ENCODE measurements around the gene RASD1. TPM values are rescaled to one million over a fixed set of nuclear protein-coding genes. Genes with fewer than 3 reads are reported as not detected.

The RASD1 gene
- total and polyA plus RNA-seq, 2 experiments from 2014 or later: 23.5 to 46.9 TPM

DNA sequence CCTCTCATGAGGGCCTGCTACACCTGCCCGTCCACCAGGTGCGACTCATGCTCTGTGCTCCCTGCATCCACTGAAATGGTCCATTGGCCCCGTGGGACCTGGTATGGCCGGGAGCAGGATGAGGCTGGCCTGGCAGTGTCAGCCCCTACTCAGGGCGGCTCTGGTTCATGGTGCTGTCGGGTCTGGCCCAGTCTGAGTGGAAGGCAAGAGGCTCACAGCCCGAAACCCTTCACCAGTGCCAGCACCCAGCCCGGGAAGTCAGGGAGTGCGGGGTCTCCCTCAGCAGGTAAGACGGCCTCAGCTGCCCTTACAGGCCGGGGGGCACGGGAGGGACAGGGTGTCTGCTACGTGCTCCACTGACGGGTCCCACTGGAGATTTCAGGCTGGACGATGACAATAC is 40.5 kb upstream of the RASD1 start:
- H3K79me2 ChIP-seq: no peaks in the 10 kb centered on the region
- H3K4me2 ChIP-seq: no peak overlapping the region
- peaks cover 29% of the 10 kb centered on the region for H3K4me1 ChIP-seq (ENCODE audit: insufficient read depth)
- H3K9me3 ChIP-seq (ENCODE audit: low read depth): no peaks in the 10 kb centered on the region
- WGBS (ENCODE audit: low lambda C conversion rate, missing lambda C conversion rate): 95% methylated on average over 15 of the region's 15 CpGs
- no peak overlapping the region for H2AFZ ChIP-seq
- H4K20me1 ChIP-seq (ENCODE audit: insufficient read depth, poor library complexity, severe bottlenecking): no peaks in the 10 kb centered on the region
- no peaks in the 10 kb centered on the region for H3K27me3 ChIP-seq
- no peaks in the 10 kb centered on the region for H3K36me3 ChIP-seq (replicated peaks; ENCODE audit: insufficient read depth, low read depth)
- TF ChIP-seq, protein P1, sequence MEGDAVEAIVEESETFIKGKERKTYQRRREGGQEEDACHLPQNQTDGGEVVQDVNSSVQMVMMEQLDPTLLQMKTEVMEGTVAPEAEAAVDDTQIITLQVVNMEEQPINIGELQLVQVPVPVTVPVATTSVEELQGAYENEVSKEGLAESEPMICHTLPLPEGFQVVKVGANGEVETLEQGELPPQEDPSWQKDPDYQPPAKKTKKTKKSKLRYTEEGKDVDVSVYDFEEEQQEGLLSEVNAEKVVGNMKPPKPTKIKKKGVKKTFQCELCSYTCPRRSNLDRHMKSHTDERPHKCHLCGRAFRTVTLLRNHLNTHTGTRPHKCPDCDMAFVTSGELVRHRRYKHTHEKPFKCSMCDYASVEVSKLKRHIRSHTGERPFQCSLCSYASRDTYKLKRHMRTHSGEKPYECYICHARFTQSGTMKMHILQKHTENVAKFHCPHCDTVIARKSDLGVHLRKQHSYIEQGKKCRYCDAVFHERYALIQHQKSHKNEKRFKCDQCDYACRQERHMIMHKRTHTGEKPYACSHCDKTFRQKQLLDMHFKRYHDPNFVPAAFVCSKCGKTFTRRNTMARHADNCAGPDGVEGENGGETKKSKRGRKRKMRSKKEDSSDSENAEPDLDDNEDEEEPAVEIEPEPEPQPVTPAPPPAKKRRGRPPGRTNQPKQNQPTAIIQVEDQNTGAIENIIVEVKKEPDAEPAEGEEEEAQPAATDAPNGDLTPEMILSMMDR (IDR thresholded peaks at IDR 0.05; ENCODE audit: poor library complexity): no peak
- no peak for TF ChIP-seq EZH2 (IDR thresholded peaks at IDR 0.05; ENCODE audit: borderline replicate concordance)
- no peaks in the 10 kb centered on the region for H3K9me2 ChIP-seq (replicated peaks; ENCODE audit: insufficient read depth)
- no peak for DNase-seq (ENCODE audit: low spot score)
- no peak overlapping the region for H3K4me3 ChIP-seq
- peak overlapping the region; percentile 85 for H3K27ac ChIP-seq

DNA sequence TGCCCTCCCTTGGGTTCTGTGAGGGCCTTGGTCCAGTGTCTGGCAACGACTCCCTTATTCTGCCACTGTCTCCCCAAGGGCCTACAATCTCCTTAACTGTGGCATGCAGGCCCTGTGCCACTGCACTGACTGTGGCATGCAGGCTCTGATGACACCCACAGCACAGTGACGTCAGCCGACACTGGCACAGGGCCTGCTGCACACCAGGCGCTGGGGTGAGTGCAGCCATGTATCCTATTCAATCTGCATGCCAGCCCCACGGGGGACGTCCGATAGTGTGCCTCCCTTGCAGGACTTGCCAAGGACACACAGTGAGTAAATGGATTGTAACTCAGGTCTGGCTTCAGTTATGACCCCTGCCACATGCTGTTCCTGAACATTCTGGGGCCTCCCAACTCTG is 39.8 kb upstream of the RASD1 start:
- WGBS (ENCODE audit: low lambda C conversion rate, missing lambda C conversion rate): 94% methylated on average over 7 of the region's 7 CpGs
- Histone ChIP-seq H3K9me2 (replicated peaks; ENCODE audit: insufficient read depth) (no peaks in the 10 kb centered on the region), H3K4me1 (ENCODE audit: insufficient read depth) (peaks cover 29% of the 10 kb centered on the region), H4K20me1 (ENCODE audit: insufficient read depth, poor library complexity, severe bottlenecking) (no peaks in the 10 kb centered on the region), H3K27ac (no peak overlapping the region), H3K36me3 (replicated peaks; ENCODE audit: insufficient read depth, low read depth) (no peaks in the 10 kb centered on the region), H3K9me3 (ENCODE audit: low read depth) (no peaks in the 10 kb centered on the region), H3K79me2 (no peaks in the 10 kb centered on the region), H3K4me2 (no peak overlapping the region), H3K27me3 (no peaks in the 10 kb centered on the region), H3K4me3 (no peak overlapping the region), H2AFZ (no peak overlapping the region)
- no peak for TF ChIP-seq EZH2phosphoT487 (IDR thresholded peaks at IDR 0.05; ENCODE audit: low read depth, severe bottlenecking, unreplicated experiment)
- no peak for TF ChIP-seq EZH2 (IDR thresholded peaks at IDR 0.05; ENCODE audit: borderline replicate concordance)
- TF ChIP-seq, protein P1 (IDR thresholded peaks at IDR 0.05; ENCODE audit: poor library complexity): no peak
- no peak for DNase-seq (ENCODE audit: low spot score)

DNA sequence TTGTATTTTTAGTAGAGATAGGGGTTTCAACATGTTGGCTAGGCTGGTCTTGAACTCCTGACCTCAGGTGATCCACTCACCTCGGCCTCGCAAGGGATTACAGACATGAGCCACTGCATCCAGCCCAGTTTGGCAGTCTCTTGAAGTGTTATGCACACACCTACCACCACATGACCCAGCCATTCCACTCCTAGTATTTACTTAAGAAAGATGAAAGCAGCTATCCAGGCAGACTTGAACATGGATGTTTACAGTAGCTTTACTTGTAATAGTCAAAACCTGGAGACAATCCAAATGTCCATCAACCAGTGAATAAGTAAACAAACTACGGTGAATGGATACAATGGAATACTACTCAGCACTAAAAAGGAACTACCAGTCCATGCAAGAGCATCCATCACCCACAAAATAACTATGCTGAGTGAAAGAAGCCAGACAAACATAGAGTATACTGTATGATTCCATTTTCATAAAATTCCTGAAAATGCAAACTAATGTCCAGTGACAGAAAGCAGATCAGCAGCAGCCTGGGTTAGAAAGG is 37.8 kb upstream of the RASD1 start:
- Histone ChIP-seq H3K9me2 (replicated peaks; ENCODE audit: insufficient read depth) (no peaks in the 10 kb centered on the region), H2AFZ (no peak overlapping the region), H4K20me1 (ENCODE audit: insufficient read depth, poor library complexity, severe bottlenecking) (no peaks in the 10 kb centered on the region), H3K27me3 (no peaks in the 10 kb centered on the region), H3K9me3 (ENCODE audit: low read depth) (no peaks in the 10 kb centered on the region), H3K4me1 (ENCODE audit: insufficient read depth) (peaks cover 11% of the 10 kb centered on the region), H3K4me3 (no peak overlapping the region), H3K36me3 (replicated peaks; ENCODE audit: insufficient read depth, low read depth) (no peaks in the 10 kb centered on the region), H3K4me2 (no peak overlapping the region), H3K79me2 (peaks cover 6% of the 10 kb centered on the region), H3K27ac (no peak overlapping the region)
- TF ChIP-seq EZH2phosphoT487 (IDR thresholded peaks at IDR 0.05; ENCODE audit: low read depth, severe bottlenecking, unreplicated experiment) (no peak), EZH2 (IDR thresholded peaks at IDR 0.05; ENCODE audit: borderline replicate concordance) (no peak)
- TF ChIP-seq, protein P1 (IDR thresholded peaks at IDR 0.05; ENCODE audit: poor library complexity): no peak
- WGBS (ENCODE audit: low lambda C conversion rate, missing lambda C conversion rate): 55% methylated on average over 3 of the region's 3 CpGs
- peak; percentile 60 for DNase-seq (ENCODE audit: low spot score)

DNA sequence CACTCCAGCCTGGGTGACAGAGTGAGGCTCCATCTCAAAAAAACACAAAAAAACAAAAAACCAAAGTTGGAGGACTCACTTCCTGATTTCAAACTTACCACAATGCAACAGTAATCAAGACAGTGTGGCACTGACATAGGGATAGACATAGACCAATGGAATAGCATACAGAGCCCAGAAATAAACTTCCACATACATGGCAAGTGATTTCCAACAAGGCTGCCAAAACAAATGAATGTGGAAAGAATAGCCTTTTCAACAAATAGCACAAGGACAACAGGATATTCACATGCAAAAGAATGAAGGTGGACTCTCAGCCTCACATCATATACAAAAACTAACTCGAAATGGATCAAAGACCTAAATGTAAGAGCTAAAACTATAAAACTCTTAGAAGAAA is 36.8 kb upstream of the RASD1 start:
- Histone ChIP-seq H4K20me1 (ENCODE audit: insufficient read depth, poor library complexity, severe bottlenecking) (no peaks in the 10 kb centered on the region), H3K79me2 (peaks cover 6% of the 10 kb centered on the region), H3K4me3 (no peak overlapping the region), H3K9me2 (replicated peaks; ENCODE audit: insufficient read depth) (no peaks in the 10 kb centered on the region), H2AFZ (no peak overlapping the region), H3K27me3 (no peaks in the 10 kb centered on the region), H3K27ac (no peak overlapping the region), H3K36me3 (replicated peaks; ENCODE audit: insufficient read depth, low read depth) (no peaks in the 10 kb centered on the region), H3K4me1 (ENCODE audit: insufficient read depth) (peaks cover 5% of the 10 kb centered on the region), H3K9me3 (ENCODE audit: low read depth) (no peaks in the 10 kb centered on the region), H3K4me2 (no peak overlapping the region)
- TF ChIP-seq, protein P1 (IDR thresholded peaks at IDR 0.05; ENCODE audit: poor library complexity): no peak
- TF ChIP-seq EZH2 (IDR thresholded peaks at IDR 0.05; ENCODE audit: borderline replicate concordance) (no peak), EZH2phosphoT487 (IDR thresholded peaks at IDR 0.05; ENCODE audit: low read depth, severe bottlenecking, unreplicated experiment) (no peak)
- WGBS (ENCODE audit: low lambda C conversion rate, missing lambda C conversion rate): 84% methylated on average over 1 of the region's 1 CpG
- no peak for DNase-seq (ENCODE audit: low spot score)
